Measurements from ENCODE around the gene BOK. TPM values are rescaled to one million over a fixed set of nuclear protein-coding genes. Genes with fewer than 3 reads are reported as not detected.

The BOK gene
- total RNA-seq, 4 donors from 2014 or later, result 49.6 to 81.6 (median 71.4) TPM

DNA sequence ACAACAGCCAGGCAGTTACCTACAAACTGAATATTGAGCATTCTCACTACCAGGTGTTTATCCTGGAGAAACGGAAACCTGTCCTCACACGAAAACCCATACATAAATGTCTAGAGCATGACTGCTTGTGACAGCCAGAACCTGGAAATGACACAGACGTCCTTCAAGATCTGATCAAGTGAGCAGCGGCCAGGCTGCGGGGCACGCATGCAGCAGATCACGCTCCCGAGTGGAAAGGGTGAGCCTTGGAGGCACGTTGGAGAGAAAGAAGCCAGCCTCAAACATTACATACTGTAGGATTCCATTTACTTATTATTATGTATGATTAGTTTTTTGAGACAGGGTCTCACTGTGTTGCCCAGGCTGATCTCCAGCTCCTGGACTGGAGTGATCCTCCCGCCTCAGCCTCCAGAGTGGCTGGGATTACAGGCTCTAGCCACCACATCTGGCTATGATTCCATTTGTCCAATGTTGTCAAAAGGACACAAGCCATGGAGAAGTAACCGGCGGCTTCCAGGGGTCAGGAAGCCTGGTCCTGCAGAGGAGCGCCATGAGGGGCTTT, 27.3 kb upstream of the BOK start:
- H3K36me3 ChIP-seq, result no peaks in the 10 kb centered on the region
- no peaks in the 10 kb centered on the region for H3K27me3 ChIP-seq

GRCh38 chr2:241532168-241532567, 26.4 kb upstream of the BOK start:
- TF ChIP-seq, protein P1, sequence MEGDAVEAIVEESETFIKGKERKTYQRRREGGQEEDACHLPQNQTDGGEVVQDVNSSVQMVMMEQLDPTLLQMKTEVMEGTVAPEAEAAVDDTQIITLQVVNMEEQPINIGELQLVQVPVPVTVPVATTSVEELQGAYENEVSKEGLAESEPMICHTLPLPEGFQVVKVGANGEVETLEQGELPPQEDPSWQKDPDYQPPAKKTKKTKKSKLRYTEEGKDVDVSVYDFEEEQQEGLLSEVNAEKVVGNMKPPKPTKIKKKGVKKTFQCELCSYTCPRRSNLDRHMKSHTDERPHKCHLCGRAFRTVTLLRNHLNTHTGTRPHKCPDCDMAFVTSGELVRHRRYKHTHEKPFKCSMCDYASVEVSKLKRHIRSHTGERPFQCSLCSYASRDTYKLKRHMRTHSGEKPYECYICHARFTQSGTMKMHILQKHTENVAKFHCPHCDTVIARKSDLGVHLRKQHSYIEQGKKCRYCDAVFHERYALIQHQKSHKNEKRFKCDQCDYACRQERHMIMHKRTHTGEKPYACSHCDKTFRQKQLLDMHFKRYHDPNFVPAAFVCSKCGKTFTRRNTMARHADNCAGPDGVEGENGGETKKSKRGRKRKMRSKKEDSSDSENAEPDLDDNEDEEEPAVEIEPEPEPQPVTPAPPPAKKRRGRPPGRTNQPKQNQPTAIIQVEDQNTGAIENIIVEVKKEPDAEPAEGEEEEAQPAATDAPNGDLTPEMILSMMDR (IDR thresholded peaks at IDR 0.05), result no peak
- TF ChIP-seq POLR2A (IDR thresholded peaks at IDR 0.05), result no peak
- no peak for TF ChIP-seq EP300 (IDR thresholded peaks at IDR 0.05)
- Histone ChIP-seq H3K27ac (no peak overlapping the region), H3K9me3 (no peaks in the 10 kb centered on the region), H3K4me1 (no peaks in the 10 kb centered on the region), H3K4me3 (no peak overlapping the region), H3K27me3 (no peaks in the 10 kb centered on the region), H3K36me3 (no peaks in the 10 kb centered on the region)
- 90 to 91% methylated on average over 8 of the region's 8 CpGs for WGBS, 2 donors
- no peak for DNase-seq (ENCODE audit: low spot score in 2 of 2)

More for the DNA sequence above, 27.3 kb upstream of the BOK start:
- 79 to 81% methylated on average over 13 of the region's 13 CpGs for WGBS, 2 donors
- no peak for DNase-seq (ENCODE audit: low spot score in 2 of 2)
- no peaks in the 10 kb centered on the region for H3K4me1 ChIP-seq
- H3K27ac ChIP-seq, result no peak overlapping the region
- no peak overlapping the region for H3K4me3 ChIP-seq
- H3K9me3 ChIP-seq, result peaks cover 0 to 4% (median 0%) of the 10 kb centered on the region in 4 donors
- TF ChIP-seq, protein P1 (IDR thresholded peaks at IDR 0.05), result no peak
- TF ChIP-seq EP300 (IDR thresholded peaks at IDR 0.05) (no peak), POLR2A (IDR thresholded peaks at IDR 0.05) (no peak)

DNA sequence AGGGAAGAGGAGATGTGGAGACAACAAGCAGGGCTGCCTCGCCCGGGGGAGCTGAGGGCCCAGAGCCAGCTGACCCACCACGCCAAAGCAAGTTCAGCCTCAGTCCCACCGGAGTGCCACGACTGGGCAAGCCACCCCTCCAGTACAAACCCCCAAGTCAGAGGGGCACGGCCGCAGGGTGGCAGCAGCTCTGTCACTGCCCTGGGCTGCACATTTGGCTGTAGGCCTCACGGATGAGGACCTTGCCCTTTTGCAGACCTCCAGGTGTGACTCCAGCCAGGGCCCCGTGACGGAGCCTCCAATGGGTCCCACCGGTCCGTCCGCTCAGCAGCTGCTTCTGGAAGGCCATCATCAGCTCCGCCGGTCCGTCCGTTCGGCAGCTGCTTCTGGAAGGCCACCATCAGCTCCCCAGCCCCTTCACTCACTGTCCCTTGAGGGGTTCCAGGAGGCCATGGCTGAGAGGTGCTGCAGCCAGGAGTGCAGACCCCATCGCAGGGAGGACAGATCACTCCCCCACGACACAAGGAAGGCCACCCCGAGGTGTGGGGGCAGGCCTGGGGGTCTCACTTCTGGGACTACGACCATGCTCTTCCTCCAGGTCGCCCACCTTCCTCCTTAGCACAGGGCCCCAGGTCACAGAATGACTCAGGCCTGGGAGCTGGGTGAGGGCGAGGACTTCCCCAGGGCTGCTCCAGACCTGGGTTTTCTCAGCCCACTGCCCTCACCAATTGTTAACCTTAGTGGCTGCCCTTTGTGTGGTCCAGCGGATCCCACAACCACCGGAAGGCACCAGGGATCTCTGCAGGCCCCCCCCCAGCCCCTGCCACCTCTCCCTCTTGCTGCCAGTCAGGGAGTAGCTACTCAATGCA, 25.6 kb upstream of the BOK start:
- H3K27me3 ChIP-seq, result no peaks in the 10 kb centered on the region
- 86 to 88% methylated on average over 18 to 22 of the region's 26 CpGs for WGBS, 2 donors

DNA sequence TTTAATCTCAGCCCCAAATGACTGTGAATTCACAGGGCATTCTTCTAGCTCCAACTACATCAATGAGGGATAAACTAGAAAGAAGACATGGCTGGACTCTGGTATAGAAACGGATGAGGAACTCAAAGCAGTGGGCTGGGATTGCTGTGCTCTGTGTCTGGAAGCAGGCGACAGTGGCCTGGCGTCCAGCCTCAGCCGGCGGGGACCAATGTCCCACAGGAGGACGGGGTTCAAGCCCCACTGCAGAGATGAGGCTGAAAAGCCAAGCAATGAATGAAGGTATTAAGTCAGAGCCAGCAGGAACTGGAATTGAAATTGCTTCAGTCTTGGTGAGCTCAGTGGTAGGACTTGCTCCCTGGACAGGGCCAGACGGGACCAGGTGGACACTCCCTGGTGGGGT, 24.3 kb upstream of the BOK start:
- Histone ChIP-seq H3K27ac (no peak overlapping the region), H3K4me3 (no peak overlapping the region), H3K27me3 (no peaks in the 10 kb centered on the region), H3K36me3 (no peaks in the 10 kb centered on the region), H3K9me3 (no peaks in the 10 kb centered on the region), H3K4me1 (no peaks in the 10 kb centered on the region)
- 77 to 83% methylated on average over 7 of the region's 7 CpGs for WGBS, 2 donors
- TF ChIP-seq, protein P1 (IDR thresholded peaks at IDR 0.05), result no peak
- TF ChIP-seq POLR2A (IDR thresholded peaks at IDR 0.05), result no peak
- TF ChIP-seq EP300 (IDR thresholded peaks at IDR 0.05), result no peak
- no peak for DNase-seq (ENCODE audit: low spot score in 2 of 2)

More for the DNA sequence above, 25.6 kb upstream of the BOK start:
- no peak for TF ChIP-seq EP300 (IDR thresholded peaks at IDR 0.05)
- TF ChIP-seq, protein P1 (IDR thresholded peaks at IDR 0.05), result no peak
- TF ChIP-seq POLR2A (IDR thresholded peaks at IDR 0.05), result no peak
- DNase-seq (ENCODE audit: low spot score in 2 of 2), result no peak
- Histone ChIP-seq H3K4me1 (no peaks in the 10 kb centered on the region), H3K4me3 (no peak overlapping the region), H3K9me3 (no peaks in the 10 kb centered on the region), H3K27ac (no peak overlapping the region), H3K36me3 (no peaks in the 10 kb centered on the region)

Data from tibial nerve (tissue), 4 donors.